Panc1 (cell line): ENCODE measurements around the gene SPATA21. TPM values are rescaled to one million over a fixed set of nuclear protein-coding genes. Genes with fewer than 3 reads are reported as not detected.

Source experiments
- ATAC-seq: fragments of 200-7000 bp; cut with Tn5 transposase; 2 replicates; pipeline ENCODE4 v1.9.1; 2020; ENCODE audit warnings: mild to moderate bottlenecking, moderate library complexity
- BruUV-seq: library from RNA; stranded (reverse); fragments of 400-500 nt; replicated peaks from 2 replicates; lab custom pipeline; 2021; lab: Mats Ljungman, UMichigan
- CTCF ChIA-PET: fragments of 300-600 bp; sonication (Branson Sonifier 250); formaldehyde crosslinking; loops from one replicate; lab custom pipeline; 2022; ENCODE audit warnings: antibody characterized with exemption; lab: Charles Lee
- POLR2A ChIA-PET: fragments of 300-600 bp; sonication (Branson Sonifier 250); formaldehyde crosslinking; loops from one replicate; lab custom pipeline; 2022; ENCODE audit warnings: antibody characterized with exemption; lab: Charles Lee
- DNase-seq: peaks from one replicate; pipeline ENCODE4 v3.0.0-alpha.2; 2010; ENCODE audit warnings: low read depth, low spot score
- H3K27ac ChIP-seq: 2 replicates; pipeline ENCODE4 v1.5.1; 2011; ENCODE audit warnings: mild to moderate bottlenecking, low read length, inconsistent platforms
- H3K27me3 ChIP-seq: fragments of 200-500 bp; sonication (Bioruptor generic); 2 replicates; pipeline ENCODE4 v1.6.0; 2014; ENCODE audit warnings: low read length, inconsistent platforms; ENCODE audit not compliant: control insufficient read depth, insufficient read depth
- H3K36me3 ChIP-seq: fragments of 200-500 bp; sonication (Bioruptor generic); 2 replicates; pipeline ENCODE4 v1.5.1; 2014; ENCODE audit warnings: inconsistent platforms, mild to moderate bottlenecking, low read length, moderate library complexity; ENCODE audit not compliant: control insufficient read depth, insufficient read depth
- H3K4me1 ChIP-seq: 2 replicates; pipeline ENCODE4 v1.5.1; 2011; ENCODE audit warnings: inconsistent platforms, mild to moderate bottlenecking, low read length, moderate library complexity; ENCODE audit not compliant: control insufficient read depth, insufficient read depth
- H3K4me3 ChIP-seq, 2 experiments: 2 replicates each; pipeline ENCODE4 v1.5.1; 2011 to 2012; ENCODE audit warnings: low read depth in 2 of 2, low read length in 2 of 2, mild to moderate bottlenecking in 2 of 2, inconsistent platforms in 1 of 2, moderate library complexity in 1 of 2
- H3K9me3 ChIP-seq: fragments of 200-500 bp; sonication (Bioruptor generic); 2 replicates; pipeline ENCODE4 v1.5.1; 2014; ENCODE audit warnings: low read depth, mild to moderate bottlenecking, inconsistent platforms, low read length, moderate library complexity; ENCODE audit not compliant: control insufficient read depth, insufficient read depth
- POLR2AphosphoS5 ChIP-seq: IDR thresholded peaks from 2 replicates; pipeline ENCODE4 v1.6.1; 2012; ENCODE audit warnings: mild to moderate bottlenecking, low read depth, low read length, moderate library complexity
- SIN3A ChIP-seq: IDR thresholded peaks from 2 replicates; pipeline ENCODE4 v1.6.1; 2012; ENCODE audit warnings: low read depth, mild to moderate bottlenecking, low read length, moderate library complexity, borderline replicate concordance; ENCODE audit not compliant: insufficient read depth
- TCF7L2 ChIP-seq: IDR thresholded peaks from 2 replicates; pipeline ENCODE4 v1.6.1; 2011; ENCODE audit warnings: mild to moderate bottlenecking, low read depth, low read length, inconsistent platforms
- in situ Hi-C: cut with HindIII; loops from 2 replicates; pipeline ENCODE4 v1.10.0; 2016; ENCODE audit warnings: low sequenced_read_pairs, low pct_unique_long_range_greater_than_20kb
- intact Hi-C: fragments of 100-400 bp; cut with micrococcal nuclease; formaldehyde crosslinking; loops from one replicate; pipeline ENCODE4 v1.10.0; 2022; ENCODE audit not compliant: unreplicated experiment
- total RNA-seq: library from RNA; stranded (reverse); gene quantifications from one replicate; pipeline ENCODE4 v1.2.1, GENCODE V29; 2021; ENCODE audit not compliant: unreplicated experiment
- TF ChIP-seq, protein P1 (sequence below), 2 experiments: IDR thresholded peaks; 2 replicates each; pipeline ENCODE4 v1.6.1; 2011 to 2012; ENCODE audit warnings: low read depth in 2 of 2, control low read depth in 1 of 2, low read length in 1 of 2, mild to moderate bottlenecking in 1 of 2, moderate library complexity in 1 of 2; ENCODE audit not compliant: insufficient read depth in 1 of 2
- TF ChIP-seq, protein P2 (sequence below): fragments of 450-650 bp; IDR thresholded peaks from 2 replicates; pipeline ENCODE4 v1.5.1; 2017; ENCODE audit warnings: mild to moderate bottlenecking

SPATA21 gene
- total RNA-seq, 1 experiment from 2014 or later: not detected

DNA sequence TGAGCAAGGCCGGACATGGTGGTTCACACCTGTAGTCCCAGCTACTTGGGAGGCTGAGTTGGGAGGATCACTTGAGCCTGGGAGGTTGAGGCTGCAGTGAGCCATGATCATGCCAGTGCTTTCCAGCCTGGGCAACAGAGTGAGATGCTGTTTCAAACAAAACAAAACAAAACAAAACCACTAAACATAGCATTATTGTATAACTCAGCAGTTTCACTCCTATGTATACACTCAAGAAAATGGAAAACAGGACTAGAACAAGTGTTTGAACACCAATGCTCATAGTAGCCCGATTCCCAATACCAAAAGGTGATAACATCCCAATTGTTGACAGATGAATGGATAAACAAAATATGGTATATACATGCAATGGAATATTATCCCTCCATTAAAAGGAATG is 1.3 kb upstream of the SPATA21 start:
- TF ChIP-seq, protein P1, sequence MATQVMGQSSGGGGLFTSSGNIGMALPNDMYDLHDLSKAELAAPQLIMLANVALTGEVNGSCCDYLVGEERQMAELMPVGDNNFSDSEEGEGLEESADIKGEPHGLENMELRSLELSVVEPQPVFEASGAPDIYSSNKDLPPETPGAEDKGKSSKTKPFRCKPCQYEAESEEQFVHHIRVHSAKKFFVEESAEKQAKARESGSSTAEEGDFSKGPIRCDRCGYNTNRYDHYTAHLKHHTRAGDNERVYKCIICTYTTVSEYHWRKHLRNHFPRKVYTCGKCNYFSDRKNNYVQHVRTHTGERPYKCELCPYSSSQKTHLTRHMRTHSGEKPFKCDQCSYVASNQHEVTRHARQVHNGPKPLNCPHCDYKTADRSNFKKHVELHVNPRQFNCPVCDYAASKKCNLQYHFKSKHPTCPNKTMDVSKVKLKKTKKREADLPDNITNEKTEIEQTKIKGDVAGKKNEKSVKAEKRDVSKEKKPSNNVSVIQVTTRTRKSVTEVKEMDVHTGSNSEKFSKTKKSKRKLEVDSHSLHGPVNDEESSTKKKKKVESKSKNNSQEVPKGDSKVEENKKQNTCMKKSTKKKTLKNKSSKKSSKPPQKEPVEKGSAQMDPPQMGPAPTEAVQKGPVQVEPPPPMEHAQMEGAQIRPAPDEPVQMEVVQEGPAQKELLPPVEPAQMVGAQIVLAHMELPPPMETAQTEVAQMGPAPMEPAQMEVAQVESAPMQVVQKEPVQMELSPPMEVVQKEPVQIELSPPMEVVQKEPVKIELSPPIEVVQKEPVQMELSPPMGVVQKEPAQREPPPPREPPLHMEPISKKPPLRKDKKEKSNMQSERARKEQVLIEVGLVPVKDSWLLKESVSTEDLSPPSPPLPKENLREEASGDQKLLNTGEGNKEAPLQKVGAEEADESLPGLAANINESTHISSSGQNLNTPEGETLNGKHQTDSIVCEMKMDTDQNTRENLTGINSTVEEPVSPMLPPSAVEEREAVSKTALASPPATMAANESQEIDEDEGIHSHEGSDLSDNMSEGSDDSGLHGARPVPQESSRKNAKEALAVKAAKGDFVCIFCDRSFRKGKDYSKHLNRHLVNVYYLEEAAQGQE (IDR thresholded peaks at IDR 0.05; ENCODE audit: insufficient read depth in 1 of 2, low read depth in 2 of 2, low read length in 1 of 2): no peak
- TF ChIP-seq POLR2AphosphoS5: no peak
- TF ChIP-seq TCF7L2: no peak
- TF ChIP-seq SIN3A: no peak
- TF ChIP-seq, protein P2, sequence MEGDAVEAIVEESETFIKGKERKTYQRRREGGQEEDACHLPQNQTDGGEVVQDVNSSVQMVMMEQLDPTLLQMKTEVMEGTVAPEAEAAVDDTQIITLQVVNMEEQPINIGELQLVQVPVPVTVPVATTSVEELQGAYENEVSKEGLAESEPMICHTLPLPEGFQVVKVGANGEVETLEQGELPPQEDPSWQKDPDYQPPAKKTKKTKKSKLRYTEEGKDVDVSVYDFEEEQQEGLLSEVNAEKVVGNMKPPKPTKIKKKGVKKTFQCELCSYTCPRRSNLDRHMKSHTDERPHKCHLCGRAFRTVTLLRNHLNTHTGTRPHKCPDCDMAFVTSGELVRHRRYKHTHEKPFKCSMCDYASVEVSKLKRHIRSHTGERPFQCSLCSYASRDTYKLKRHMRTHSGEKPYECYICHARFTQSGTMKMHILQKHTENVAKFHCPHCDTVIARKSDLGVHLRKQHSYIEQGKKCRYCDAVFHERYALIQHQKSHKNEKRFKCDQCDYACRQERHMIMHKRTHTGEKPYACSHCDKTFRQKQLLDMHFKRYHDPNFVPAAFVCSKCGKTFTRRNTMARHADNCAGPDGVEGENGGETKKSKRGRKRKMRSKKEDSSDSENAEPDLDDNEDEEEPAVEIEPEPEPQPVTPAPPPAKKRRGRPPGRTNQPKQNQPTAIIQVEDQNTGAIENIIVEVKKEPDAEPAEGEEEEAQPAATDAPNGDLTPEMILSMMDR: no peak
- BruUV-seq: no TSS peak
- DNase-seq (no peak), ATAC-seq (no peak)
- no peak overlapping the region for H3K27ac ChIP-seq
- ChIA-PET CTCF (no interaction called here), POLR2A (no interaction called here)
- in situ Hi-C loops (no loop called here), intact Hi-C loops (no loop called here)
- no peaks in the 10 kb centered on the region for H3K9me3 ChIP-seq
- H3K4me1 ChIP-seq: no peaks in the 10 kb centered on the region
- H3K4me3 ChIP-seq: no peak overlapping the region
- no peaks in the 10 kb centered on the region for H3K27me3 ChIP-seq
- H3K36me3 ChIP-seq: no peaks in the 10 kb centered on the region; the same call in 1 of the 2 replicates

DNA sequence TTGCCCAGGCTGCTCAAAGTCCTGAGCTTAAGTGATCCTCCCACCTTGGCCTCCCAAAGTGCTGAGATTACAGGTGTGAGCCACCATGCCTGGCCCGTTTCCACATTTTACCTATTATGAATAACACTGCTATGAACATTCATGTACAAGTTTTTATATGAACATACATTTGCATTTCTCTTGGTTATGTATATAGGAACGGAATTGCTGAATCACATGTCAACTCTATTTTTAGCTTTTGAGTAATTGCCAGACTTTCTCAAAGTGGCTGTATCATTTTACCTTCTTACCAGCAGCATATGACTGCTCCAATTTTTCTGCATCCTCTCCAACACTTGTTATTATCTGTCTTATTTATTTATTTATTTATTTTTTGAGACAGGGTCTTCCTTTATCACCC is 2.7 kb downstream of the SPATA21 start:
- no peak for TF ChIP-seq SIN3A
- TF ChIP-seq, protein P2: no peak
- TF ChIP-seq POLR2AphosphoS5: no peak
- no peak for TF ChIP-seq TCF7L2
- TF ChIP-seq, protein P1 (IDR thresholded peaks at IDR 0.05; ENCODE audit: insufficient read depth in 1 of 2, low read depth in 2 of 2, low read length in 1 of 2): no peak
- CTCF ChIA-PET: no interaction called here
- DNase-seq (no peak), ATAC-seq (no peak)
- Histone ChIP-seq H3K4me3 (no peak overlapping the region), H3K27ac (no peak overlapping the region), H3K36me3 (no peaks in the 10 kb centered on the region), H3K27me3 (no peaks in the 10 kb centered on the region), H3K4me1 (no peaks in the 10 kb centered on the region), H3K9me3 (no peaks in the 10 kb centered on the region)
- BruUV-seq: no TSS peak
- POLR2A ChIA-PET: interaction anchor here (0.6 to 0.7 kb wide), 2 partner anchors 43 to 64 kb away, joined by 5 to 7 read pairs; no protein-coding TSS in a partner anchor
- intact Hi-C loops (no loop called here), in situ Hi-C loops (no loop called here)
